Gastrocnemius medialis (tissue), 4 donors: ENCODE data around the gene SRGAP3. TPM values are rescaled to one million over a fixed set of nuclear protein-coding genes. Genes with fewer than 3 reads are reported as not detected.

Experiments
- ATAC-seq, 2 donors: fragments of 150-250 bp; one replicate each; pipeline ENCODE4 v1.9.1; 2016
- DNase-seq, 2 donors: peaks; one replicate each; pipeline ENCODE4 v3.0.0-alpha.2; 2019
- H3K27ac ChIP-seq, 4 donors: fragments of 200-600 bp; sonication (generic); 1 replicate in 1 of 4; 2 replicates in 3 of 4; pipeline ENCODE4 v1.5.1; 2016 to 2018; ENCODE audit warnings: mild to moderate bottlenecking in 2 of 4, moderate library complexity in 1 of 4
- H3K27me3 ChIP-seq, 3 donors: fragments of 200-600 bp; sonication (generic) in 2 of 3; 1 replicate in 1 of 3; 2 replicates in 2 of 3; pipeline versions ENCODE4 v1.5.1 to v1.6.0; 2016 to 2019; ENCODE audit warnings: mild to moderate bottlenecking in 1 of 3, moderate library complexity in 1 of 3
- H3K36me3 ChIP-seq, 2 donors: fragments of 200-600 bp; sonication (generic) in 1 of 2; one replicate each; pipeline ENCODE4 v1.5.1; 2017 to 2018
- H3K4me1 ChIP-seq, 2 donors: fragments of 200-600 bp; sonication (generic) in 1 of 2; one replicate each; pipeline ENCODE4 v1.5.1; 2016 to 2017; ENCODE audit warnings: mild to moderate bottlenecking in 2 of 2
- H3K4me3 ChIP-seq, 4 donors: fragments of 200-600 bp; sonication (generic) in 3 of 4; 1 replicate in 1 of 4; 2 replicates in 3 of 4; pipeline ENCODE4 v1.5.1; 2016 to 2019; ENCODE audit warnings: mild to moderate bottlenecking in 2 of 4
- H3K9me3 ChIP-seq, 3 donors: fragments of 200-600 bp; sonication (generic) in 2 of 3; 1 replicate in 1 of 3; 2 replicates in 2 of 3; pipeline ENCODE4 v1.5.1; 2016 to 2019
- CTCF ChIP-seq, 5 experiments: fragments of 450-650 bp in 3 of 5; fragments of 200-600 bp in 2 of 5; sonication (generic) in 2 of 5; IDR thresholded peaks in 4 of 5; conservative IDR thresholded peaks in 1 of 5; 1 replicate in 4 of 5; 2 replicates in 1 of 5; pipeline ENCODE4 v1.5.1; 2016 to 2019; ENCODE audit warnings: antibody characterized with exemption in 5 of 5, mild to moderate bottlenecking in 3 of 5, moderate library complexity in 3 of 5
- POLR2A ChIP-seq, 2 donors: fragments of 450-650 bp; IDR thresholded peaks; one replicate each; pipeline ENCODE4 v1.6.1; 2017; ENCODE audit warnings: antibody characterized with exemption in 2 of 2, mild to moderate bottlenecking in 2 of 2, moderate library complexity in 2 of 2
- in situ Hi-C, 4 donors: fragments of 200-750 bp; cut with MboI; loops; one replicate each; pipeline versions ENCODE4 v1.15.0 to v1.8.0; 2017; ENCODE audit warnings: low sequenced_read_pairs in 4 of 4
- intact Hi-C: fragments of 100-400 bp; cut with DNase I; formaldehyde crosslinking; loops from one replicate; pipeline ENCODE4 v1.15.1; 2023; ENCODE audit warnings: low total_unique reads
- total RNA-seq, 4 donors: library from RNA; depleted of rRNA; stranded (reverse); fragments of >200 nt; gene quantifications; one replicate each; pipeline versions ENCODE4 v1.1.0 to v1.2.3, GENCODE V29; 2016

SRGAP3 gene
- total RNA-seq, 4 donors from 2014 or later, result 1.3 to 2.3 (median 1.8) TPM

GRCh38 chr3:8942746-8943488, 306.5 kb downstream of the SRGAP3 start:
- in situ Hi-C loops, result no loop called here
- H3K4me3 ChIP-seq, result no peak overlapping the region
- intact Hi-C loops, result no loop called here
- no peaks in the 10 kb centered on the region for H3K27me3 ChIP-seq
- no peaks in the 10 kb centered on the region for H3K9me3 ChIP-seq
- TF ChIP-seq CTCF (IDR thresholded peaks at IDR 0.05 in 4 of 5, conservative IDR thresholded peaks at IDR 0.05 in 1 of 5), result no peak
- DNase-seq (no peak), ATAC-seq (no peak)
- H3K27ac ChIP-seq, result no peak overlapping the region
- H3K4me1 ChIP-seq, result no peaks in the 10 kb centered on the region
- H3K36me3 ChIP-seq, result peaks cover 0 to 23% of the 10 kb centered on the region in 2 donors

- Histone ChIP-seq H3K27ac (no peak overlapping the region), H3K4me3 (no peak overlapping the region), H3K27me3 (no peaks in the 10 kb centered on the region), H3K9me3 (no peaks in the 10 kb centered on the region), H3K36me3 (peaks cover 0 to 23% of the 10 kb centered on the region in 2 donors), H3K4me1 (no peaks in the 10 kb centered on the region)
- ATAC-seq (no peak), DNase-seq (no peak)
- intact Hi-C loops (no loop called here), in situ Hi-C loops (no loop called here)
- no peak for TF ChIP-seq CTCF (IDR thresholded peaks at IDR 0.05 in 4 of 5, conservative IDR thresholded peaks at IDR 0.05 in 1 of 5)
- TF ChIP-seq POLR2A (IDR thresholded peaks at IDR 0.05), result no peak
Observed at GRCh38 chr3:8942115-8942514, 307.3 kb downstream of the SRGAP3 start.

GRCh38 chr3:8938021-8938420, 311.4 kb downstream of the SRGAP3 start:
- H3K36me3 ChIP-seq, result peaks cover 0 to 18% of the 10 kb centered on the region in 2 donors
- no peak for ATAC-seq
- H3K27ac ChIP-seq, result no peak overlapping the region

GRCh38 chr3:8937064-8938020, 312.1 kb downstream of the SRGAP3 start:
- in situ Hi-C loops (no loop called here), intact Hi-C loops (no loop called here)
- H3K27me3 ChIP-seq, result no peaks in the 10 kb centered on the region
- no peak for TF ChIP-seq POLR2A (IDR thresholded peaks at IDR 0.05)
- no peak for TF ChIP-seq CTCF (IDR thresholded peaks at IDR 0.05 in 4 of 5, conservative IDR thresholded peaks at IDR 0.05 in 1 of 5)
- H3K9me3 ChIP-seq, result no peaks in the 10 kb centered on the region
- peaks cover 0 to 18% of the 10 kb centered on the region in 2 donors for H3K36me3 ChIP-seq
- H3K4me3 ChIP-seq, result no peak overlapping the region
- DNase-seq (no peak), ATAC-seq (no peak)
- H3K4me1 ChIP-seq, result no peaks in the 10 kb centered on the region
- H3K27ac ChIP-seq, result no peak overlapping the region

More at GRCh38 chr3:8938021-8938420, 311.4 kb downstream of the SRGAP3 start:
- intact Hi-C loops (no loop called here), in situ Hi-C loops (no loop called here)
- DNase-seq, result no peak
- H3K4me1 ChIP-seq, result no peaks in the 10 kb centered on the region
- no peaks in the 10 kb centered on the region for H3K27me3 ChIP-seq
- H3K4me3 ChIP-seq, result no peak overlapping the region
- no peak for TF ChIP-seq CTCF (IDR thresholded peaks at IDR 0.05 in 4 of 5, conservative IDR thresholded peaks at IDR 0.05 in 1 of 5)
- TF ChIP-seq POLR2A (IDR thresholded peaks at IDR 0.05), result no peak
- no peaks in the 10 kb centered on the region for H3K9me3 ChIP-seq
